GM18517 (cell line): ENCODE measurements around the gene MCM5.
"Not testable (repeated sequence)": the region's sequence is repeated elsewhere in the genome, so short reads cannot be mapped to it uniquely, and the experiment has no call there.

Experiments used
- ATAC-seq: cut with Tn5 transposase; IDR thresholded peaks from one replicate; pipeline ENCODE4 v1.9.1; 2021; ENCODE audit warnings: mild to moderate bottlenecking, moderate library complexity; ENCODE audit not compliant: unreplicated experiment

MCM5 gene

DNA sequence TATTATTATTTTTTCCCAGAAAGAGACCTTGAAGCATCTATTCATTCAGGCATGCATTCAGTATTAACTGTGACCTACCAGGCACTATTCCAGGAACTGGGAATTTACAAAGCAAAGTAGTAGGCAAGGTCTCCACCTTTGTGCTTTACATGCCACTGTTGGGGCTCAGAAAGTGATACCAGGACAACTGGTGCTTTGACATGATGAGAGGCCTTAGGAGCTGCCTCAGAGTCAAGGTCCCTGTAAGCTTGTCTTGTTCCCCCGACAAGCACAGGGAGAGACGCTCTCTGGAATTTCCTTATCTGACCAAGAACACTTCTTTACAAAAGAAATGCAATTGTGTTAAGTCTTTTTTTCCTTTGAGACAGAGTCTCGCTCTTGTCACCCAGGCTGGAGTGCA, 21.3 kb upstream of the MCM5 start:
- ATAC-seq, result no peak

DNA sequence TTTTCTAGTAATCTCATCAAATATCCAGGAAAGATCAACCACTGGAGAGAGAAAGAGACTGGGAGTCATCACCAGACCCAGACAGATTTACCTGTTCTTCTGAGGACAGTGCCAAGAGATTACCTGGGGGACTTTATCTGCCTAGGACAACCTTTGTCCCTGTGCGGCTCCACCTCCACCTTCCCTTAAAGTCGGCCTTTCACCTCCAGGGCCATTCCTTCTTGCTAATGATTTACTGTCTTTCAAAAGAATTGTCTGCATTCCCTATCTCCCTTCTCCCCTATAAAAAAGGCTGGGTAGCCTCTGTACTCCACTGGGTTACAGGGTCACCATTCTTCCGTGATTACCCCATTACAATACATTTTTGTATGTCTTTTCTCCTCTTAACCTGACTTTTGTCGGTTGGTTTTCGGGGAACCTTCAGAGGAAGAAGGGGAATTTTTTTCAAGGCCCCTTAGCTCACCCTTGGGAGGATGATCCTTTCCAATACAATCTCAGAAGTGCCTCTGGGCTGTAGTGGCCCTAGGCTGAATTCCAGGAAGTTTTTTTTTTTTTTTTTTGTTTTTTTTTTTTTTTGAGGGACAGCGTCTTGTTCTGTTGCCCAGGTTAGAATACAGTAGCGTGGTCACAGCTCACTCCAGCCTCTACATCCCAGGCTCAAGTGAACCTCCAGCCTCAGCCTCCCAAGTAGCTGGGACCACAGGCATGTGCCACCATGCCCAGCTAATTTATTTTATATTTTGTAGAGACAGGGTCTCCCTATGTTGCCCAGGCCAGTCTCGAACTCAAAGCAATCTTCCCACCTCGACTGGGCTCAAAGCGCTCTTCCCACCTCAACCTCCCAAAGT, 20.6 kb upstream of the MCM5 start:
- ATAC-seq, result no peak

DNA sequence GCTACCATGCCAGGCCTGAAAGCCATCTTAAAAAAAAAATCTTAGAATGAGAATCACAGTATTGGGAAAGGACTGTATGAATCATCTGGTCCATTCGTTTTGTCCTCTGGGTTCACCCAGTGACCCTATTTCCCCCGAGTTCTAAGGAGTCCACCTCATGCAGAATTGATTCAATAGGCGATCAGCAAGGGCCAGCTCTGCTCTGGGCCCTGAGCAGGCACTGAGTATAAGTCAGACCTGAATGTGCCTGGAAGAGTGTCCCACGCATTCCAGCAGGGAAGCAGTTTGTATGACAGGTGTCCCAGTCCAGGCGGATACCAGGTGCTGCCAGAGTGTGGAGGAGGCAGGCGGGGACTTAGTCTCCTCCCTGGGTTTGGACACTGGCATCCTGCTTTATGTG, 19.9 kb upstream of the MCM5 start:
- ATAC-seq, result no peak

DNA sequence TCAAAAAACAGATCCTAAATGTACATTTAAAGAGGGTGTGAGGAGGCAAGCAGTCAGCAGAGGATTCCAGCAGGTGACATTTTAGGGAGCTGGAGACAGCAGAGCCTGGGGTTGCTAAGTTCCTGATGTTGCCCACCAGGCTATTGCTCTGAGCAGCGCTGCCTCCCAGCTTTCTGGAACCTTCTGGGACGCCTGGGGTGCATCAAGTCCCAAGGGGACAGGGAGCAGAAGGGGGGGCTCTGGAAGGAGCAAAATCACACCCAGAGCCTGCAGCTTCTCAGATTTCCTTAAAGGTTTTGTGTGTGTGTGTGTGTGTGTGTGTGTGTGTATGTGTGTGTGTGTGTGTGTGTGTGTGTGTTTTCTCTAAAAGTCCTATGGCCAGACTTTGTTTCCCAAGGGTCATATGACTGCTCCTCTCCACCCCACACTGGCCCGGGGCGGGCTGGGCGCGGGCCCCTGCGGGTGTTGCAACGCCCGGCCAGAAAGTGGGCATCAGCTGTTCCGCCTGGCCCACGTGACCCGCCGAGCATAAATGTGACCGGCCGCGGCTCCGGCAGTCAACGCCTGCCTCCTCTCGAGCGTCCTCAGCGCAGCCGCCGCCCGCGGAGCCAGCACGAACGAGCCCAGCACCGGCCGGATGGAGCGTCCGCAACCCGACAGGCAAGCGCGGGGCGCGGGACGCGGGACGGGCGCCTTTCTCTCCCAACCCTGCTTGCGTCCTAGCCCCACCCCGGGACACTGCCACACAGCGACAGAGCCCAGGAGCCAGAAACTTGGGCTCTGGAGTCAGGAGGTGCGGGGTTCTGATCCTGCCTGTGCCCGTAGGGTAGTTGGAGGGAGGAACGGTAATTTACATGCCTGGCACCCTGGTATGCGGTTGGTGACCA, 19.2 kb upstream of the MCM5 start, which contains the start of gene HMOX1:
Gene HMOX1, plus strand, starts transcription at position 560 of the 887 bp plus-strand sequence. Its CDS starts 78 bp downstream, at position 638.
- peak; percentile 41 for ATAC-seq

DNA sequence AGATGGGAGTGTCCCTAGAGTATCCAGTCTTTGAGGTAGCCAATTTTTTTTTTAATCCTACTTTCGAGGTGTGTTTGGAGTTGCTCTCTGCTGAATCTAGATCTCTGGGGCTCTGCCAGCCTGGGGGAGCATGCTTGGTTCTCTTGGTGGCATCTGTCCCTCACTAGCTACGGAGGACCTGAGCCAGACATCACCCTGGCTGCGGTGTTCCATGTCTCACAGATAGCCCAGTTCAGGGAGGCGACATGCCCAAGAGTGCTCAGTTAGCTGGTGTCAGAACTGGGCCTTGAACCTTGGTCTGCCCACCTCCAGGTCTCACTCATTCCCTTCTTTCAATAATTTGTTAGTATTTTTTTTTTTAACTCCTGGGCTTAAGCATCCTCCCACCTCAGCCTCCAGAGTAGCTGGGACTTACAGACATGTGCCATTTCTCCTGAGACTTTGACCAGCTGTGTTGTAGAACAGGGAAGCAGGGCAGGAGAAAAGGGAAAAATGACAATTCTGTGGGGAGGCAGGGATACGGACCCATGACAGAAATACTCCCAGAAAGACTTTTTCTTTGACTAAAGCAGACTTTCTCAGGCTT, 18.4 kb upstream of the MCM5 start:
- ATAC-seq, result no peak

DNA sequence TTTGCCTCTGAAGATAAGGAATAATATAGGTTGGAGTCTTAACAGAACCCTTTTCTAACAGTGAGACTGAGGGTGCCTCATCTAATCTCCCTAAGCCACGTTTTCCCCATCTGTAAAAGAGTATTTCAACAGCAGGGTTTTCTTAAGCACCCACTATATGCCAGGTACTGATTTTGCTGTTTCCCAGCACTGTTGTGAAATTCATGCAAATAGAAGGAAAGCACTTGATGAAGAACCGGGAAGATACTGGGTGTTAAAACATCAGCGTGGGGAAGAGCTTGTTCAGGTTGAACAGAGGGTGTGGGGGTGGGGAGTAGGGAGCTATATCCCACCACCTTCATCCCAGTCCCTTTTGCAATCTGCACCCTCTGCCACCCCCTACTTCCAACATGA, 16.3 kb upstream of the MCM5 start:
- ATAC-seq, result no peak

DNA sequence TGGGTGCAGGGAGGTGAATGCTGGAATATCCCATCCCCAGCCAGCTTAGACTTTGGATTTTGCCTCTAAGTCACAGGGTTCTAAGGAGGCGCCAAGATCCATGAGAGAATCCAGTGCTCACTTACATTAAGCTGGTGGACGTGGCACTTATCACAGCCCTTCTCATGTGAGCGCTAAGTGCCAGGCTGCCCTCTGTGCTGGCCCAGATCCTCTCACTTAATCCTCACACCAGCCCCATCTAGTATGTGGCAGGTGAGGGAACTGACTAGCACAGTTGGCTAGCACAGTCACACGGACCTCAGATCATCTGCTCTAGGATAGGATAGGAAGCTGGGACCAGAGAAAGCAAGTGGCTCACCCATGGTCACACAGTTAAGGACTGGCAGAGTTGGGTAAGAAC, 15.4 kb upstream of the MCM5 start:
- ATAC-seq, result no peak

DNA sequence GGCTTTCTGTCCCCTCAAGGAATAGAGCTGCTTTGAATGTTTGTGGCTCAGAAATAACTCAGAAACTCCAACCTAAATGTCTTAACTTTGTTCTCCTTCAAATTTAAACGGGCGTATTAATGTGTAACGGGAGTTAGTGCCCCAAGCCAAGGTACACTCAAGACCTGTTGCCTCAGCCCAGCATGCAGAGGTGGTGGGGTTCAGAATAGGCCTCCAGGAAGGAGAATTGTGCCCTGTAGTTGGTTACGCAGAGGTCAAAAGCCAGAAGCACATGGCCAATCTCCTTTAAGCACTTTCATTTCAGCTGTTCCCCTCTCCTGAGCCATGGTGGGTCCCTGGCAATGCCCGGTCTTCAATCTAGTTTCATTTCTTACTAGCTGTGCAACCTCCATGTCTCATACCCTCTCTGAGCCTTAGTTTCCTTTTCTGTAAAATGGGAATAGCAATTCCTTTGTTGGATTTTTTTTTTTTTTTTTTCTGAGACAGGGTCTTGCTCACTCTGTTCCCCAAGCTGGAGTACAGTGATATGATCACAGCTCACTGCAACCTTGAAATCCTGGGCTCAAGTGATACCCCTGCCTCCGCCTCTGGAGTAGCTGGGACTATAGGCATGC, 14.9 kb upstream of the MCM5 start:
- no peak for ATAC-seq

DNA sequence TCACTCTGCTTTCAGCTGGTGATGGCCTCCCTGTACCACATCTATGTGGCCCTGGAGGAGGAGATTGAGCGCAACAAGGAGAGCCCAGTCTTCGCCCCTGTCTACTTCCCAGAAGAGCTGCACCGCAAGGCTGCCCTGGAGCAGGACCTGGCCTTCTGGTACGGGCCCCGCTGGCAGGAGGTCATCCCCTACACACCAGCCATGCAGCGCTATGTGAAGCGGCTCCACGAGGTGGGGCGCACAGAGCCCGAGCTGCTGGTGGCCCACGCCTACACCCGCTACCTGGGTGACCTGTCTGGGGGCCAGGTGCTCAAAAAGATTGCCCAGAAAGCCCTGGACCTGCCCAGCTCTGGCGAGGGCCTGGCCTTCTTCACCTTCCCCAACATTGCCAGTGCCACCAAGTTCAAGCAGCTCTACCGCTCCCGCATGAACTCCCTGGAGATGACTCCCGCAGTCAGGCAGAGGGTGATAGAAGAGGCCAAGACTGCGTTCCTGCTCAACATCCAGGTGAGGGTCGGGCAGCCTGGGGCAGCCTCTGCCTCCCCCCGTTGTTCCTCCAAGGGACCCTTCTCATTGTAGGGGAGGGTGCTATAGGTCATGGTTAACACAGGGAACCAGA, 13.2 kb upstream of the MCM5 start:
- ATAC-seq, result no peak

DNA sequence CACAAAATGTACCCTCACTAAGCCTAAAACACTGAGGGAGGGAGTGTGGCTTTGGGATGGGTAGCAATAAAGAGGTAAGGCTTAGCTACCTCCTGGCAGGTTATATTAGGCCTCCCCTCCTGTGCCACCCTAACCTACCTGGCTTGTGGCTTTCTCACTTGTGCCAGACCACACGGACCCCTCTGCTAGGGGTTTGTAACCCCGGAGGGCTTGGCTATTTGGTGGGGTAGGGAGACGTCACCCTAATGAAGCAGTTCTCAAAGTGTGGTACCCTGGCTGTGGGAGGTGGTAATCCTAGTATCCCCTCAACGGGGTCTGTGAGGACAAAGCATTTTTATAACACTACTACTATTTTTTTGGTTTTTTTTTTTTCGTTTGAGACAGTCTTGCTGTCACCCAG, 9.0 kb upstream of the MCM5 start:
- ATAC-seq, result no peak

DNA sequence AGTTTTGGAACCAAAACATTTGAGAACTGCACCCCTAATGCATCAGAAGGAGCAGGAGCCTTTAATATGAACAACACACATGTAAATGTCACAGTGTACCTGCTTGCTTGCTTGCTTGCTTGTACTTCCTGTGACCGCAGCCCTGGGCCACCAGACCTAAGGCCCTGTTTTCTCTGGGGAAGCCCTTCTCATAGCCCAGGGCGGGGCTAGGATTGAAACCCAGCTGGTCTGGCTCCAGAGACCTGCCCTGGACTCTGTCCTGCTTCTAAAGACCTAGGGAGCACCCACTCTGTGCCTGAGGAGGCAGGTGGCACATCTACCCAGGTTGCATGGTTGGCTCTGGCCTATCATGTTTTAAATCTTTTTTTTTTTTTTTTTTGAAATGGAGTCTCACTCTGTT, 7.6 kb upstream of the MCM5 start:
- ATAC-seq, result no peak

DNA sequence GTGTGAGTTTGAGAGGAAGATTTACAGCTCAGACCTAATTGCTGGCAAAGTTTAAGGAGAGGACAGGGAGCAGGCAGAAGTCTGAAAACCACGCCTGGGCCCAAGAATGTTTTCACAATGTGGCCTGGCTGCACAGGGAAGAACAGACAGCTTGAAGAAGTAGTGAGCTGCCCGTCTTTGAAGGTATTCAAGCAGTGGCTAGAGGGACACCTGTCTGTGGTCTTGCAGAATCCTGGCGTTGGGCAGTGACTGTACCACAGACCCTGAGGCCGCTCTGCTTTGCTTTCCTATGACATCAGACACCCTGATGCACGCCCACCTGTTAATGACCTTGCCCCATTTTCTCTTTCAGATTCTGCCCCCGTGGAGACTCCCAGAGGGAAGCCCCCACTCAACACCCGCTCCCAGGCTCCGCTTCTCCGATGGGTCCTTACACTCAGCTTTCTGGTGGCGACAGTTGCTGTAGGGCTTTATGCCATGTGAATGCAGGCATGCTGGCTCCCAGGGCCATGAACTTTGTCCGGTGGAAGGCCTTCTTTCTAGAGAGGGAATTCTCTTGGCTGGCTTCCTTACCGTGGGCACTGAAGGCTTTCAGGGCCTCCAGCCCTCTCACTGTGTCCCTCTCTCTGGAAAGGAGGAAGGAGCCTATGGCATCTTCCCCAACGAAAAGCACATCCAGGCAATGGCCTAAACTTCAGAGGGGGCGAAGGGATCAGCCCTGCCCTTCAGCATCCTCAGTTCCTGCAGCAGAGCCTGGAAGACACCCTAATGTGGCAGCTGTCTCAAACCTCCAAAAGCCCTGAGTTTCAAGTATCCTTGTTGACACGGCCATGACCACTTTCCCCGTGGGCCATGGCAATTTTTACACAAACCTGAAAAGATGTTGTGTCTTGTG, 6.6 kb upstream of the MCM5 start:
- no peak for ATAC-seq

DNA sequence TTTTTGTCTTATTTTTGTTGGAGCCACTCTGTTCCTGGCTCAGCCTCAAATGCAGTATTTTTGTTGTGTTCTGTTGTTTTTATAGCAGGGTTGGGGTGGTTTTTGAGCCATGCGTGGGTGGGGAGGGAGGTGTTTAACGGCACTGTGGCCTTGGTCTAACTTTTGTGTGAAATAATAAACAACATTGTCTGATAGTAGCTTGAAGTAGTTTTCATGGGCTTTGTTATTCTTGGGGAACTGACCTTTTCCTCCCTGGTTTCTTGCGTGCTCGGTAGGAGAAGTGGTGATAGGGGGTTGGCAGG, 6.0 kb upstream of the MCM5 start:
- no peak for ATAC-seq

DNA sequence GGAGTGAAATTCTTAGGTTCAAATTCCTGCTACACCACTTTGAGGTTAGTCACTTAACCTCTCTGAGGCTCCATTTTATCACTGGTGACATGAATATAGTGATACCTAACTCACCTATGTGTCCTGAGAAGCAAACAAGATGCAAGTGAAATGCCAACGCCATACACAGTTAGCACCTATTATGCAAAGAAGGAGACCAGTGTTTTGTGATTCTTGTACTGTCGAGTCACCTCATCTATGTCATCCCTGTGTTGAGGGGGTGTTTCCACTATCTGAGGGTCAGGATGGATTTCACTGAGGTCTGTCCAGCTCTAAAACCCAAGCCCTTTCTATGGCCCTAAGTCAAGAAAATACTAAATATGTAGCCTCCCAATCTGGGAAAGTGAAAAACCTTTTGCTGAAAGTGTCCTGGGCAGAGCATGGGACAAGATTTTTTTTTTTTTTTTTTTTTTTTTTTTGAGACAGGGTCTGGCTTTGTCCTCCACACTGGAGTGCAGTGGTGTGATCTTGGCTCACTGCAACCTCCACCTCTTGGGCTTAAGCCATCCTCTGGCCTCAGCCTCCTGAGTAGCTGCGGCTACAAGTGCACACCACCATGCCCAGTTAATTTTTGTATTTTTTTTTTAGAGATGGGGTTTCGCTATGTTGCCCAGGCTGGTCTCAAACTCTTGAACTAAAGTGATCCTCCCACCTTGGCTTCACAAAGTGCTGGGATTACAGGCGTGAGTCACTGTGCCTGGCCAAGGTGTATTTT, 5.0 kb upstream of the MCM5 start:
- no peak for ATAC-seq

DNA sequence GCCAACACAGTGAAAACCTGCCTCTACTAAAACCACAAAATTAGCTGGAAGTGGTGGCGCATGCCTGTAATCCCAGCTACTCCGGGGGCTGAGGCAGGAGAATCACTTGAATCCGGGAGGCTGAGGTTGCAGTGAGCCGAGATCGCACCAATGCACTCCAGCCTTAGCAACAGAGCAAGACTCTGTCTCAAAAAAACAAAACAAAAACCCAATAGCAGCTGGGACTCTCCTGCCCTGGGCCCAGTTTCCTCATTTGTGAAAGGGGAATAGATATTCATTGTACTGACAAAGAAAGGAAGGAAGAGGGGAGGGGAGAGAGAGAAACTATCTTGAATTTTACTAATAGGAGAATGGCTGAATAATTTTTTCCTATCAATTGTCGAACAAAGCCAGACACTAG, 3.3 kb upstream of the MCM5 start:
- ATAC-seq, result not testable (repeated sequence)

DNA sequence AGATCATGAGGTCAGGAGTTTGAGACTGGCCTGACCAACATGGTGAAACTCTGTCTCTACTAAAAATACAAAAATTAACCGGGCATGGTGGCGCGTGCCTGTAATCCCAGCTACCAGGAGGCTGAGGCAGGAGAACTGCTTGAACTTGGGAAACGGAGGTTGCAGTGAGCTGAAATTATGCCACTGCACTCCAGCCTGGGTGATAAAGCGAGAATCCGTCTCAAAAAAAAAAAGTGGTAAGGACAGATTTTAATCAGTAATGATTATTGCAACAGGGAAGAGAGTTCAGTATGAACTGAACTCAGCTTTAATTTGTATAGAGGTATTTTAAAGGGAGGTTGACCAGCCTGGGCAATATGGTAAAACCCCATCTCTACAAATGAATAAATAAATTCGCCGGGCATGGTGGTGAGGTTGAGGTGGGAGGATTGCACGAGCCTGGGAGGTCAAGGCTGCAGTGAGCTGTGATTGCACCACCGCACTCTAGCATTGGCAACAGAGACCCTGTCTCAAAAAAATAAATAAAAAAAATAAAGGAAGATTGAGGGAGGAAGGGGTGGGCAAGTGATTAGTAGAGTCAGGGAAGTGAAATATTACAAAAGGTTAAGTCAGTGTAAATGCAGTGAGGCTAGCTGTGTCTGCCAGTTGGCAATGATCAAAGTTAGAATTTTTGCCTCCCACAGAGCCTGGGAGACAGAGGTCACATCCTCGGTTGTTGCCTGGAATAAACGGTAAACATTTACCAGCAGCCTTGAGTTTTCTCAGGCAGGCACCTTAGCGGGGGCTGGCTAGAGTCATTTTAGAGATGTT, 2.6 kb upstream of the MCM5 start:
- ATAC-seq, result no peak

DNA sequence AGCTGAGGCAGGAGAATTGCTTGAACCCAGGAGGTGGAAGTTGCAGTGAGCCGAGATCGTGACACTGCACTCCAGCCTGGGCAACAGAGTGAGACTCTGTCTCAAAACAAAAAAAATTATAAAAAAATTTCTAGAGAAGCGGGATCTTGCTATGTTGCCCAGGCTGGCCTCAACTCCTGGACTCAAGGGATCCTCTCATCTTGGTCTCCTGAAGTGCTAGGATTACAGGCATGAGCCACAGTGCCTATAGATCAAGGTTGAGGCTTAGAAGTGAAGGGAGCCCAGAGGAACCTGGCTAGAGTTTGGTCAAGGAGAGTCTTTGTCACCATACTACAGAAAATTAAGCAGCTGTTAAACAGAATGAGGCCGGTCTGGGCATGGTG, 1.4 kb upstream of the MCM5 start:
- ATAC-seq, result no peak

DNA sequence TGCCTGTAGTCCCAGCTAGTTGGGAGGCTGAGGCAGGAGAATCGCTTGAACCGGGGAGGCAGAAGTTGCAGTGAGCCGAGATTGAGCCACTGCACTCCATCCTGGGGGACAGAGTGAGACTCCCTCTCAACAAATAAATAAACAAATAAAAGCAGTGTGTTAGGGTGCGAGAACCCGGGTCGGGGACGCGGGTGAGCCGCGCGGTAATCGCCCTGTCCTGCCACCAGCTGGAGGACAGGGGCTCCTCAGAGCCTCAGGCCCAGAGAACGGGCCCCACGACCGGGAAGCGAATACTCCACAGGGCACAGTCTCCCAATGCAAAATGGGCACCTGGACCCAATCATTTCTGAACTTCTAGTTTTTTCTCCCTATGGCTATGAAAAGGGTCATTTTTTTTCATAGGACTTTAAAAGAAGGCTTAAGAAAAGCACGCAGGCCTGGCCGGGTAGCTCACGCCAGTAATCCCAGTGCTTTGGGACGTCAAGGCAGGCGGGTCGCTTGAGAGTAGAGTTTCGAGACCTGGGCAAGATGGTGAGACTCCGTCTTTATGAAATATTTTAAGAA, 744 bp upstream of the MCM5 start:
- ATAC-seq, result no peak
